ENCODE data around the gene TTC19. TPM values are rescaled to one million over a fixed set of nuclear protein-coding genes. Genes with fewer than 3 reads are reported as not detected.

Gene TTC19
- 31.1 and 34.8 TPM in 2 replicates for total RNA-seq

GRCh38 chr17:15999141-15999973 is at the start of gene TTC19, which contains the start of gene ZSWIM7:
TSS of gene TTC19 (plus strand) at chr17:15999824. CDS start at chr17:15999849, 25 bp downstream.
TSS of gene ZSWIM7 (minus strand) at chr17:15999704. CDS start at chr17:15999594, 110 bp downstream.

Other genes with a start within 250 kb of the TTC19 start
- 5.1 and 7.8 TPM in 2 replicates for gene ADORA2B, start 54.7 kb upstream of the TTC19 start, total RNA-seq
- 14.4 and 17.1 TPM in 2 replicates for gene ZSWIM7, start 120 bp upstream of the TTC19 start, total RNA-seq
- 98.4 and 111 TPM in 2 replicates for gene NCOR1, start 215.7 kb downstream of the TTC19 start, total RNA-seq
- gene PIGL, start 217.4 kb downstream of the TTC19 start, total RNA-seq = 20.4 and 29.0 TPM in 2 replicates